Karpas-422 (cell line): Measurements from ENCODE around the gene RRP7A. TPM values are rescaled to one million over a fixed set of nuclear protein-coding genes. Genes with fewer than 3 reads are reported as not detected.

Experiments used
- small RNA-seq: library from RNA; depleted of rRNA; stranded (forward); fragments of <200 nt; gene quantifications from one replicate; pipeline ENCODE3, GENCODE V24; 2014
- total RNA-seq: library from RNA; depleted of rRNA; stranded (reverse); fragments of >200 nt; shearing (Covaris generic); gene quantifications from 2 replicates; pipeline ENCODE4 v1.2.3, GENCODE V29; 2014; ENCODE audit warnings: low replicate concordance; rRNA removed

Gene RRP7A
- total RNA-seq, 1 experiment from 2014 or later = 19.2 TPM

Small RNAs within 50 kb of the gene (small RNA-seq; reads per million reads assigned to genes)
- gene RN7SKP80 = 1.7 reads per million, percentile 46 among the genes with 10 or more reads in this experiment
- not detected for gene RNU6-513P

Other genes starting within 250 kb of the RRP7A start
- 38.1 and 60.1 TPM in 2 replicates for gene TCF20, start 249.1 kb downstream of the RRP7A start, total RNA-seq
- gene NFAM1, start 87.4 kb downstream of the RRP7A start, total RNA-seq = not detected in 2 replicates
- 3.2 and 3.7 TPM in 2 replicates for gene SERHL2, start 34.2 kb upstream of the RRP7A start, total RNA-seq
- gene POLDIP3, start 95.1 kb upstream of the RRP7A start, total RNA-seq = 28.7 and 39.2 TPM in 2 replicates
- gene ATP5MGL, start 120.8 kb upstream of the RRP7A start, total RNA-seq = not detected in 2 replicates
- 27.5 and 30.1 TPM in 2 replicates for gene CYB5R3, start 129.6 kb upstream of the RRP7A start, total RNA-seq
- not detected in 2 replicates for gene A4GALT, start 201.1 kb upstream of the RRP7A start, total RNA-seq